T-helper 1 cell treated with Interleukin-12 subunit alpha and Interleukin-12 subunit beta and Interleukin-4 antibody, amounts not matched to agents 30 μg/mL and 1 μg/mL, for 36 hours (primary cell): ENCODE measurements around the gene JPH4.

Source experiments
- H3K27ac Mint-ChIP-seq: one replicate; pipeline ENCODE4 v1.8.0; 2021; ENCODE audit warnings: mild to moderate bottlenecking, mixed read lengths
- H3K27me3 Mint-ChIP-seq: one replicate; pipeline ENCODE4 v1.8.0; 2021; ENCODE audit warnings: low read depth, mixed read lengths
- H3K36me3 Mint-ChIP-seq: one replicate; pipeline ENCODE4 v1.8.0; 2021; ENCODE audit warnings: low read depth, mixed read lengths
- H3K4me1 Mint-ChIP-seq: one replicate; pipeline ENCODE4 v1.8.0; 2021; ENCODE audit warnings: low read depth, mixed read lengths
- H3K4me3 Mint-ChIP-seq: one replicate; pipeline ENCODE4 v1.8.0; 2021; ENCODE audit warnings: mild to moderate bottlenecking, moderate library complexity, mixed read lengths
- H3K9me3 Mint-ChIP-seq: one replicate; pipeline ENCODE4 v1.8.0; 2021; ENCODE audit warnings: mixed read lengths

The JPH4 gene

GRCh38 chr14:23578560-23579310 lies at the start of gene JPH4:
Gene JPH4, minus strand, starts transcription at chr14:23578790. Its CDS starts 1,337 bp downstream, at chr14:23577453.
- no peaks in the 10 kb centered on the region for H3K9me3 Mint-ChIP-seq
- peaks cover 48% of the 10 kb centered on the region for H3K27me3 Mint-ChIP-seq
- no peak within 1 kb of the TSS for H3K27ac Mint-ChIP-seq
- H3K4me3 Mint-ChIP-seq, result peak within 1 kb of the TSS; percentile 37
- no peaks in the 10 kb centered on the region for H3K36me3 Mint-ChIP-seq
- H3K4me1 Mint-ChIP-seq, result peaks cover 11% of the 10 kb centered on the region

GRCh38 chr14:23627961-23628360 lies 49.4 kb upstream of the JPH4 start:
- Mint-ChIP-seq H3K27me3 (no peaks in the 10 kb centered on the region), H3K4me3 (no peak overlapping the region), H3K36me3 (no peaks in the 10 kb centered on the region), H3K4me1 (peaks cover 4% of the 10 kb centered on the region), H3K27ac (no peak overlapping the region), H3K9me3 (peaks cover 16% of the 10 kb centered on the region)

GRCh38 chr14:23626946-23627345 lies 48.4 kb upstream of the JPH4 start:
- Mint-ChIP-seq H3K36me3 (no peaks in the 10 kb centered on the region), H3K27ac (no peak overlapping the region)

GRCh38 chr14:23624830-23625404 lies 46.3 kb upstream of the JPH4 start:
- H3K27ac Mint-ChIP-seq, result no peak overlapping the region
- no peak overlapping the region for H3K4me3 Mint-ChIP-seq
- H3K4me1 Mint-ChIP-seq, result no peaks in the 10 kb centered on the region
- H3K27me3 Mint-ChIP-seq, result no peaks in the 10 kb centered on the region
- peaks cover 17% of the 10 kb centered on the region for H3K9me3 Mint-ChIP-seq
- no peaks in the 10 kb centered on the region for H3K36me3 Mint-ChIP-seq

More at GRCh38 chr14:23626946-23627345, 48.4 kb upstream of the JPH4 start:
- no peak overlapping the region for H3K4me3 Mint-ChIP-seq
- H3K9me3 Mint-ChIP-seq, result peaks cover 17% of the 10 kb centered on the region
- H3K27me3 Mint-ChIP-seq, result no peaks in the 10 kb centered on the region
- H3K4me1 Mint-ChIP-seq, result peaks cover under 1% of the 10 kb centered on the region

- Mint-ChIP-seq H3K4me3 (no peak overlapping the region), H3K36me3 (no peaks in the 10 kb centered on the region), H3K4me1 (no peaks in the 10 kb centered on the region), H3K27me3 (no peaks in the 10 kb centered on the region), H3K9me3 (peaks cover 17% of the 10 kb centered on the region), H3K27ac (no peak overlapping the region)
These were observed 45.4 kb upstream of the JPH4 start for GRCh38 chr14:23623962-23624361.

- Mint-ChIP-seq H3K27ac (no peak overlapping the region), H3K36me3 (no peaks in the 10 kb centered on the region), H3K9me3 (peaks cover 17% of the 10 kb centered on the region), H3K27me3 (no peaks in the 10 kb centered on the region), H3K4me3 (no peak overlapping the region), H3K4me1 (no peaks in the 10 kb centered on the region)
These were observed 44.4 kb upstream of the JPH4 start for GRCh38 chr14:23622990-23623389.

GRCh38 chr14:23621932-23622730 lies 43.5 kb upstream of the JPH4 start:
- no peaks in the 10 kb centered on the region for H3K27me3 Mint-ChIP-seq
- H3K9me3 Mint-ChIP-seq, result peaks cover 17% of the 10 kb centered on the region
- no peaks in the 10 kb centered on the region for H3K4me1 Mint-ChIP-seq
- no peaks in the 10 kb centered on the region for H3K36me3 Mint-ChIP-seq
- H3K27ac Mint-ChIP-seq, result no peak overlapping the region
- no peak overlapping the region for H3K4me3 Mint-ChIP-seq

- Mint-ChIP-seq H3K27ac (no peak overlapping the region), H3K4me1 (no peaks in the 10 kb centered on the region)
These were observed 42.8 kb upstream of the JPH4 start for GRCh38 chr14:23621204-23621931.

GRCh38 chr14:23620177-23620702 lies 41.6 kb upstream of the JPH4 start:
- Mint-ChIP-seq H3K4me1 (no peaks in the 10 kb centered on the region), H3K27ac (no peak overlapping the region), H3K4me3 (no peak overlapping the region), H3K9me3 (peaks cover 14% of the 10 kb centered on the region), H3K27me3 (no peaks in the 10 kb centered on the region), H3K36me3 (no peaks in the 10 kb centered on the region)

More at GRCh38 chr14:23621204-23621931, 42.8 kb upstream of the JPH4 start:
- no peaks in the 10 kb centered on the region for H3K27me3 Mint-ChIP-seq
- peaks cover 17% of the 10 kb centered on the region for H3K9me3 Mint-ChIP-seq
- no peaks in the 10 kb centered on the region for H3K36me3 Mint-ChIP-seq
- H3K4me3 Mint-ChIP-seq, result no peak overlapping the region

- Mint-ChIP-seq H3K4me3 (no peak overlapping the region), H3K27me3 (peaks cover 5% of the 10 kb centered on the region), H3K27ac (no peak overlapping the region), H3K36me3 (no peaks in the 10 kb centered on the region), H3K4me1 (no peaks in the 10 kb centered on the region), H3K9me3 (peaks cover 3% of the 10 kb centered on the region)
These were observed 39.9 kb upstream of the JPH4 start for GRCh38 chr14:23618415-23618988.

GRCh38 chr14:23617539-23617938 lies 38.9 kb upstream of the JPH4 start:
- H3K36me3 Mint-ChIP-seq, result no peaks in the 10 kb centered on the region
- no peaks in the 10 kb centered on the region for H3K9me3 Mint-ChIP-seq
- H3K27ac Mint-ChIP-seq, result no peak overlapping the region
- no peaks in the 10 kb centered on the region for H3K4me1 Mint-ChIP-seq
- peaks cover 5% of the 10 kb centered on the region for H3K27me3 Mint-ChIP-seq
- H3K4me3 Mint-ChIP-seq, result no peak overlapping the region

- Mint-ChIP-seq H3K4me1 (peaks cover 3% of the 10 kb centered on the region), H3K27me3 (peaks cover 5% of the 10 kb centered on the region), H3K27ac (no peak overlapping the region), H3K9me3 (no peaks in the 10 kb centered on the region), H3K4me3 (no peak overlapping the region), H3K36me3 (no peaks in the 10 kb centered on the region)
These were observed 37.3 kb upstream of the JPH4 start for GRCh38 chr14:23615856-23616255.

GRCh38 chr14:23614395-23614828 lies 35.8 kb upstream of the JPH4 start:
- H3K9me3 Mint-ChIP-seq, result no peaks in the 10 kb centered on the region
- peaks cover 11% of the 10 kb centered on the region for H3K4me1 Mint-ChIP-seq
- peaks cover 5% of the 10 kb centered on the region for H3K27me3 Mint-ChIP-seq
- no peak overlapping the region for H3K4me3 Mint-ChIP-seq
- peaks cover 2% of the 10 kb centered on the region for H3K36me3 Mint-ChIP-seq
- H3K27ac Mint-ChIP-seq, result no peak overlapping the region
